ENCODE data around the gene TOMM20L. TPM values are rescaled to one million over a fixed set of nuclear protein-coding genes. Genes with fewer than 3 reads are reported as not detected.

The TOMM20L gene
- total and polyA plus RNA-seq, 9 of the 15 experiments (the other 6 are each of a cell fraction or from before 2014, with no cell fraction given): not detected

GRCh38 chr14:58414845-58415244 is 19.1 kb downstream of the TOMM20L start:
- ATAC-seq: peak; percentile 82
- 100% methylated on average over 1 of the region's 1 CpG for WGBS (ENCODE audit: insufficient coverage, low coverage, missing lambda C conversion rate)
- ChIA-PET CTCF (ENCODE audit: low intra/inter-chr PET ratio) (no interaction called here), POLR2A (no interaction called here)
- BruUV-seq (replicated peaks): no TSS peak
- DNase-seq (ENCODE audit: extremely low read depth in 1 of 4, low spot score in 3 of 4): peak in 2 of 4 experiments; percentile 22 to 36
- Histone ChIP-seq H4K20me1 (replicated peaks; ENCODE audit: control insufficient read depth, insufficient read depth, low read length) (no peaks in the 10 kb centered on the region), H3K27me3 (ENCODE audit: control insufficient read depth in 2 of 2, insufficient read depth in 2 of 2, low read length in 2 of 2) (no peaks in the 10 kb centered on the region), H3K79me2 (ENCODE audit: control insufficient read depth, insufficient read depth, low read length) (peaks cover 44% of the 10 kb centered on the region), H3K9me1 (ENCODE audit: control insufficient read depth, insufficient read depth, low read length) (no peaks in the 10 kb centered on the region), H3K4me2 (ENCODE audit: insufficient read depth, low read length) (no peak overlapping the region), H3K4me3 (no peak overlapping the region), H3K9ac (ENCODE audit: insufficient read depth in 1 of 2, low read depth in 2 of 2, low read length in 2 of 2) (no peak overlapping the region), H3K27ac (ENCODE audit: extremely low read depth, low read depth, low read length) (no peak overlapping the region), H3K36me3 (ENCODE audit: control insufficient read depth, insufficient read depth, low read length) (peaks cover 80% of the 10 kb centered on the region), H3K4me1 (replicated peaks in 1 of 2; ENCODE audit: control insufficient read depth in 2 of 2, insufficient read depth in 2 of 2, low read length in 2 of 2) (no peaks in the 10 kb centered on the region; a peak in 1 of 5 replicates), H2AFZ (ENCODE audit: low read depth, low read length) (no peak overlapping the region), H3K9me3 (replicated peaks; ENCODE audit: control insufficient read depth, insufficient read depth, low read depth, low read length) (no peaks in the 10 kb centered on the region; the same call in none of the 2 replicates)
- TF ChIP-seq RBM39 (optimal IDR thresholded peaks at IDR 0.05; ENCODE audit: low read depth, low read length) (no peak), MEIS2 (IDR thresholded peaks at IDR 0.05; ENCODE audit: partially characterized antibody) (peak; percentile 51), PKNOX1 (IDR thresholded peaks at IDR 0.05) (peak; percentile 48; the same call in 1 of the 2 replicates), NCOA6 (IDR thresholded peaks at IDR 0.05) (no peak), FOS (IDR thresholded peaks at IDR 0.05; ENCODE audit: extremely low read depth, insufficient read length) (no peak)
- intact Hi-C loops (cut with micrococcal nuclease): no loop called here
- in situ Hi-C loops (cut with MboI): no loop called here
- peak; percentile 56 for FAIRE-seq
